Stimulated activated CD4-positive, alpha-beta T cell treated with anti-CD3 and anti-CD28 coated beads, TNF-alpha, amount 100 ng/mL, for 24 hours (primary cell): ENCODE measurements around the gene ASPRV1.

Experiments used
- DNase-seq, 3 experiments: peaks; one replicate each; pipeline ENCODE4 v3.0.0-alpha.2; 2020; ENCODE audit warnings: low read depth in 3 of 3

The ASPRV1 gene

DNA sequence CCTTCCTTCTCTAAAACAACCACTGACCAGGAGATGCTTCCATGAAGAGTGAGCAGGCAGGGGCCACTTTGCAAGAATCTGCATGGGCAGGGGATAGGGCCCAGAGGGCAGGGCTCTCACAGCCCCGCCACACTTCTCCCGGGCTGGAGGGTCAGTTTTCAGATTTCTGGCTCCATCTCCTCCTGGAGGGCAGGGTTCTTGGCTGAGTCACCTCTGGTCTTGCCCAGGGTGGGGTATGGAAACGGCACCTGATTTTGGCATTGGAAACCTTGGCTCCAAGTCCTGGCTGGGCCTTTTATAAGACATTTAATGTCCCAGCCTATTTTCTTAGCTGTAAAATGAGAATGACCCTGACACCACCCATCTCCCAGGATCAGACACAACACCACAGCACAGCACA, 27.6 kb upstream of the ASPRV1 start:
- DNase-seq: no peak

DNA sequence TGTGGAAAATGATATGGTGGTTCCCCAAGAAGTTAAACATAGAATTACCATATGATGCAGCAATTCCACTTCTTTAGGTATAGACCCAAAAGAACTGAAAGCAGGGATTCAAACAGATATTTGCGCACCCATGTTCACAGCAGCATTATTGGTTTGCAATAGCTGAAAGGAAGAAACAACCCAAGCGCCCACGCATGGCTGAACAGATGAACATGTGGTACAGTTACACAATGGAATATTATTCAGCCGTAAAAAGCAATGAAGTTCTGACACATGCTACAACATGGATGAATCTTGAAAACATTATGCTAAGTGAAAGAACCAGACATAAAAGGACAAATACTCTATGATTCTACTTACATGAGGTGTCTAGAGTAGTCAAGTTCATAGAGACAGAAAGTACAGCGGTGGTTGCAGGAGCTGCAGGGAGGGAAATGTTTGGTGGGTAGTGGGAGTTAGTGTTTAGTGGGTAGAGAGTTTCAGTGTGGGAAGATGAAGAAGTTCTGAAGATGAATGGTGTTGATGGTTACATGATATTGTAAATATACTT, 26.7 kb upstream of the ASPRV1 start:
- no peak for DNase-seq

DNA sequence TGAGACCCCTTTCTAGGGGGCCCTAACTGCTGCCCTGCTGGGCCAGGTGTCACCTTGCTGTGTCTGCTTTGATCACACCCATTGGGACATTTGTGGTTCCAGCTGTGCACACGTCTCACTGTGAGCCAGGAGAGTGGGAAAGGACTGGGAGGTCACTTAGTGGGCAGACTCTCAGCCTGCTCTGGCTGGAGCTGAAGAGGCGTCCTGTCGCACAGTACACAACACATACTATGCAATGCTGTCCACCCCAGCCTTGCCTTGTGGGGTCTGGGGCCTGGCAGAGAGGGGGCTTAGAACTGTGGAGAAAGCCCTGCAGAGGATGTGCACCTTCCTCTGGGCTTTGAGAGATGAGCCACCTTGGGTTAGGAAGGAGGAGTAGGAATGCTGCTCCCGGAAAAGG, 25.3 kb upstream of the ASPRV1 start:
- no peak for DNase-seq

DNA sequence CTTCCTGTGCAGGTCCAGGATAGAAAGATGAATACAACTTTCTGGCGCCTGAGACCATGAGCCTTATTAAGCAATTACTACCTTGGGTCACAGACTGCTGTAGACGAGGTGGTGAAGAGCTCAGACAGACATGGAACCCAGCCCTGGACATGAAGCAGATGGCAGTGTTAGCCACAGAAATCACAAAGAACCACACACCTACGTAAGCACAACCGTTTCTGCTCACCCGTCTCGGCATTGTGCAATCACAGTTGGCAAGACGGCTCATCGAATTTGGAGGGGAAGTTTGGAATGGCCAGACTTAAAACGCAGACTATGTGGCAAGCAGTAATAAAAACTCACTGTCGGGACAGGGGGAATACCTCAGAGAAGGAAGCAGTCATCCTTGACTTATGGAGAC, 24.3 kb upstream of the ASPRV1 start:
- no peak for DNase-seq

DNA sequence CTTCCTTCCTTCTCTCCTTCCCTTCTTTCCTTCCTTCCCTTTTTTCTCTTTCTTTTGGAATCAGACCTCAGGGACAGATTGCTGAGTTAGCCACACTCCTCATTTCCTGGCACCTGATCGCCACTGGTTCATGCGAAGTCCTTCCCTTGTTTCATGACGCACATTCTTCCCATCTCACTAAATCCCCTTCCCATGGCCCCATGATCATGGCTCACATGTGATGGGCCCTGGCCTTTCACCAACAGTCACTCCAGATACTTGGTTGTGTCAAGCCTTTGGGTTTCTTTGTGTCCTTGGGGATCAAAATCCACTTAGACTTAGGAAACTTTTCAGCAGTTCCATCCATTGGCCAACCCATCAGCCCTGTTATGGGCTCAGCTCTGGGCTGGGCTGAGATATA, 23.8 kb upstream of the ASPRV1 start:
- no peak for DNase-seq

DNA sequence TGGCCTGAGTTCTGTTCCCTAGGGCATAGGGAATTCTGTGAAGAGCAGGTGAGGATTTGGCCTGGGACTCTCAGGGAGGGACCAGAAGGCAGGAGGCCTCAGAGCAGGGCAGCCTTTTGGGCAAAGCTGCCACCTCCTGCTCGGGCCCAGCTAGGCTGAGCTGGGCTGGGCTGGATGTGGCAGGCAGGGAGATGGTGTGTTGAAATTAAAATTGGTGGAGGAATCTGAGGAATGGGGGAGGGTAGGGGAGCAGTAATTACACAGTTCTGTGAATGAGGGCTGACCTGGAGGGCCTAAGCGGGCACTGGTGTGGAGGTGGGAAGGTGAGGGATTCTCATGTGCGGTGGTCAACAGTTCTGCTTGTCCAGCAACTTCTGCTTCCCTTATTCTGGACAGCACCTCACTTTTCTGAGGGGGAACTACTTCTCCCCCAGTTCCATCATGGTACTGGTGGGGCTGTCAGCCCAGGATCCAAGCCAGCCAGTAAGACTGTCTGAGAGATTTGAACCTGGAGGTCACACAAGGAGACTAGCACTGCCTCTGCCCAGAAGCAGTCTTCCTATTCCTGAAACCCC, 22.0 kb upstream of the ASPRV1 start:
- DNase-seq: no peak

DNA sequence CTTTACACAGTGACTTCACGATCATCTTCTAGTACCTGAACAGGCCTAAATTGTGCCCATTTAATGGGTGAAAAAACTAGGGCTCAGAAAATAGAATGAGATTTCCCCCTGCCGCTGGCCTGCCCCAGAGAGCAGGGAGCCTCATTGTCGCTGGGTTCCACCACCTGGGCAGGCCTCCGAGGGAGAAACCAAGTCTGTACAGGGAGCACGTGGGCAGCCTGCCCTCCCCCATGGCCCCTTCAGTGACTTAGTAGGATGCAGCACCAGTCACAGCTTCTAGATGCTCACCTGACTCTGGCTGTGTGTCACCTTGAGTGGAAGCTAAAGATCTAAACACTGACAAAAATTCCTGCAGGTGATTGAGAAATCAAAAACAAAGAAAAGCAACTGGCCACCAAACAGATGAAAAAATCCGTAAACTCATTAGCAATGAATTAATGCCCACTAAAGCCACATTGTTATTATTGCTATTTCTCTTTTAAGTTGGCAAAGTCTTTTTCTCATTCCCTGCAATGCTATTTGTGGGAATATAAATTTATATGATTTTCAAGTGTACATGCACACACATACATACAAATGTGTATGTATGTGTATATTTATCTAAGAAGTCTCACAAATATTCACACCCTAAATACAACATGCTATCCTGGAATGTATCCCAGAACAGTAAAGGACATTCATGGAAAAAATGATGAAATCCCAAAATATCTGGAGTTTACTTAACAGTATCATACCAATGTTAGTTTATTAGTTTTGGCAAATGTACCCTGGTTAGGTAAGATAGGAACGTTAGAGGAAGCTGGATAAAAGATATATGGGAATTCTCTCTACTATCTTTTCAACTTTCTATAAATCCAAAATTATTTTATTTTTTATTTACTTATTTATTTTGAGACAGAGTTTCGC, 18.7 kb upstream of the ASPRV1 start:
- no peak for DNase-seq

DNA sequence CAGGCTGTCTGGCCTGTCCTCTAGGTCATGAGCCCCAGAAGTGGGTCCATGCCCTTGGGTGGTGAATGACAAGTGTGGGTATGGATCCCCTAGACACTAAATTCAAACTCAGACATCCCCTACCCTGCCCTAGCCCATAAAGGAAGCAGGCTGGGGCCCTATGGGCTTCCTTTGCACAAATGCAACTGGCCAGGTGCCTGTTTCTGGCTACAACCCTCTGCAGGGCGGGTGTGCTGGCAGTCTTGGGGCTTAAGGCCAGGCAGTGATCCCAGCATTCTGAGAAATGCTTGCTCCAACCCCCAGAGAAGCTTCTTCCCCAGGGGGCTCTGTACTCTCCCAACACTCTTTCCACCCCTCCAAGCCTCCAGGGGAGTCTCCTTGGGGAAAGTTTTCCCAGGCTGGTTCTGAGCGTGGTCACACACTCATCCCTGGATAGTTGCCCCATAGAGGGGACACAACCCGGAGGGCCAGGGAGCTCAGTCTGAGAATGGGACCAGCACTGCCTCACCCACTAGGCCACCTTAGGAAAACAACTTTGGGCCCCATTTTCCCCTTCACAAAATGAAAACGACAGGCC, 16.6 kb upstream of the ASPRV1 start:
- DNase-seq: no peak

DNA sequence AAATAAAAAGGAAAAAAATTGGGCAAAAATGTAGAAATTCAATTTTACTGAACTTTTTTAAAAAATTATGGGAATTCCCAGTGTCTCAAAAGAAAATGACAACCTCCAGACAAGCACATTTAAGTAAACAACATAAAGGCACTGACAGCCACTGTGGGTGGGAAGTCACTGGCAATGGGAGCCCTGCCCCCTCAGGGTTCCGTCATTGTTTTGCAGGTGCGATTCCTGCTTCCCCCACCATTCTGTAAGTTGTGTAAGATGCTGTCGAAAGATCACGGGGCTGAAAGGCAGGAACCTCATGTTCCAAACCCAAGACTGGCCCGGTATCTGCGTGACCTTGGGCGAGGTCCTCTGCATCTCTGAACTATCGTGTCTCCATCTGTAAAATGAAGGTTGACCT, 15.8 kb upstream of the ASPRV1 start:
- no peak for DNase-seq

DNA sequence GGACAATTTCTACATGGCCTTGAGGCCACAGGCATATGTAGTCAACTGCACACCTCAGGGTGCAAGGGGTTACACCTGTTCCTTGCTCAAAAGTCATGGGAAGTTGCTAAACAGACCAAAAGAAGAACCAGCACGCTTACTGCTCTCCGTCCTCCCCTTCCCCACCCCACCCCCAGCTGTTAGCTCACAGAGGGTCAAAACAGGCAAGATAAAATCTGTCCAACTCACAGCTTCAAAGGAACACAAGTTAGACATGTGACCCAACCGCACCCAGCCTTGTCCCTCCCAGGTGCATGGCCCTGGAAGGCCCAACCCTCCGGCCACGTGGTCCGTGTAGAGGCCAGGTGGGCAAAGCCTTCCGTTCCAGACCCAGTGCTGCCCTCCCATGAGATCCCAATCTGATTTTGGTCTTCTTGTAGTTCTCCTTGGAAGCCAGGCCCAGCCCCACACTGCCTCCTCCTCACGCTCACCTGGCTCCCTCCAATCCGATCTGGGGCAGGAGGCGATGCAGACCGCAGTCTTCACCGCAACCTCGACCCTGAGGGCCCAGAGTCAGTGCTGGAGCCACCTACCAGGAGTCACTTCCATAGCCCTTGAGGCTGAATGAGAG, 14.5 kb upstream of the ASPRV1 start:
- DNase-seq: no peak

DNA sequence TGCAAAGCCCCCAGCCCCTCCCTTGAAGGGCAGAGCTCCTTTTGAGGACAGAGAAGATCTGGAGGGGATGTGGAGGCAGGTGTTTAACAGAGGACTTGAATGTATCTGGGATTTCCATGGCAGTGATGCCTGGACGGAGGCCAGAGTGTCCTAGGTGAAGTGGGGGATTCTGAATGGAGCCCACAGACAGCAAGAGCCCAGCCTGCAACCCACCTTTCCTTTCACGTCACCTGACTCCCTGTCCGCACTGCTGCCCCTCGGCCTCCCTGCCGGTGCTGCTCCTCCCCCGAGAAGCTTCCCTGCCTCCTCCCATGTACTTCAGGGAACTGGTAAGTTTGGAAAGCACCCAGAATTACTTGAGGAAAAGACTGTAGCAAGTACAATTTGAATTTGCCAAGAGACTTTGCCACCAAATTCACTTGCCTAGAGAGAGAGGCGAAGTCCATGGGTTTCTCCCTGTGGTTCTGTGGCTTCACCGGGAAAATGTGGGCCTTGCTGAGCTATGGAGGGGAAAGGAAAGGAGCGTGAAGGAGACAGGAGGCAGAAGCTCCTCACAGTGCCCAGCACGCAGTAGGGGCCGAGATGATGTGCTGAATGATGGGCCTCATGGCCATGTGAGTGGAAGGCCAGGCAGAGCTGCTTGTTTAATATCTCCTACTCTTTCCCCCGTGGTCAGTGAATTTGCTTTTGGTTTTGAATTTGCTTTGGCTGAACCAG, 13.9 kb upstream of the ASPRV1 start:
- no peak for DNase-seq

DNA sequence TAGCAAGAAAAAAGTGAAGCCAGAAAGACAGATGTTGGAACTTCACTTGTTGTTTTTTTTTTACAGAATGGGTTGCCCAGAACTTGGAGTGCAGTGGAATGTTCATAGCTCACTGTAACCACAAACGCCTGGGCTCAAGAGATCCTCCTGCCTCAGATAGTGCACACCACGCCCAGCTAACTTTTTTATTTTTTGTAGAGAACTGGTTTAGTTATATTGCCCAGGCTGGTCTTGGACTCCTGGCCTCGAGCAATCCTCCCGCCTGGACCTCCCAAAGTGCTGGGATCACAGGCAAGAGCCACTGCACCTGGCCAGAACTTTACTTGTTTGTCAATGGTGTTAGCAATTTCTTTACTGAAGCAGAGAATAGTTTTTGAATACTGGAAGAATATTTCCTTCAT, 11.9 kb upstream of the ASPRV1 start:
- no peak for DNase-seq

DNA sequence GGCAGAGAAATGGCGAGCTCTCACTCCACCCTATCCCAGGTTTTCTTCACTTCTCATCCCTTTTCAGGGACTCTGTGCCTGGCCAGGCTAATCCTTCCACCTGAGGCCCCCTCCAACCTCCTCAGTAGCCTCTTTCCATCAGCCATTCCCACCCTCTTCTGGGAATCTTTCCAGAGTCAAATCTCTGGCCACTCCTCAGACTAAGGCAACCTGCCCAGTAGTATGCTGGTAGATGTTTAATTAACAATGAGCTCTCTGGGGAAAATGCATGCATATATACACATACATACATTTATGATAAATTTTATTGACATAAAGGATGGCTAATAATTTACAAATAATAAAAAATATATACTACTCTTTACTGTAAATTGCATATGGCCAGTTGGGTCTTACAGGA, 11.4 kb upstream of the ASPRV1 start:
- no peak for DNase-seq

DNA sequence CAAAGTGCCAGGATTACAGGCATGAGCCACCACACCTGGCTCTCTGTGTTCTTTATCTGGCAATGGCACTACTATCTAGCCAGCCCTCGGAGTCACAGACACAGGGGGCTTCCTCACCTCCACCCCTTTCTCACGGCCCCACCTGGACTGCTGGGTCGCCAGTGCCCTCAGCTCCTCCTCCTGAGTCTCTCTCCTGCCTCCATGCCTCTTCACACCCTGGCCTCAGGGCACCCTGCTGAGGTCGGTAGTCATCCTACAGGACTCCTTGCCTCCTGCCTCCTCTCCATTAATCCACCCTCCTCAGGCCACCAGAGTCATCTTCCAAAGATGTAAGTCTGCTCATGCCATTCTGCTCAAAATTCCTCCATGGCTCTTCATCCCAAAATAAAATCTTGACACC, 8.6 kb upstream of the ASPRV1 start:
- no peak for DNase-seq

DNA sequence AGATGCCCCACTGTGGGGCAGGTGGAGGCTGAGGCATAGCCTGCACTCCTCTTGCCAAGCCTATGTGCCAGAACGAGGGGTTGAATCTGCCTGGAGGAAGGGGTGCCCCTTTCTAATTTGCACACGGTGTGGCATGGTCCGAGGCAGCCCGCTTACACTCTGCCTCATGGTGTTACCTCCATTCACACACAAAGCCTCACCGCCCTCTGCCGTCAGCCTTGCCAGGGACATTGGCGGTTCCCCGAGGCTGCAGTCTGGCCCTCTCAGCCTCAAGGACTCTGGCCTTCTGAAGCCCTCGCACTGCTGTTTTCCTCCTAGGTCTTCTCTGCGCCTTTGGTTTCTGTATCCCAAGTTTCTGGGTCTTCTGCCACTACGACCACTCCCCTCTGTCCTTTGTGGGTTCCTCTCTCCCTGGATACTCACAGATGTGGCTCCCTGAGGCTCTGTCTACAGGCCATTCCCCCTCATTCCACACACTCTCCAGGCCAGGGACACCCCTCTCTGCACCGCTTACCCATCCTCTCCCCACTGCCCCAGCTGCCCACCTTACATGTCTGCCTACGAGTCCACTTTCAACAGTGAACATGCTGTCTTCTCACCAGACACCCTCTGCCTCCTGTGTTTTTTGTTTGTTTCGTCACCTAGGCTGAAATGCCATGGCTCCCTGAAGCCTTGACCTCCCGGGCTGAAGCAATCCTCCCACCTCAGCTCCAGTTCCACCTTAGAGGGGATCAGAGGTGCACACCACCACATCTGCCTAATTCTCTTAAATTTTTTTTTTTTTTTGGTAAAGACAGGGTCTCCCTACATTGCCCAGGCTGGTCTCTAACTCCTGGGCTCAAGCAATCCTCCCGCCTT, 7.9 kb upstream of the ASPRV1 start:
- no peak for DNase-seq

DNA sequence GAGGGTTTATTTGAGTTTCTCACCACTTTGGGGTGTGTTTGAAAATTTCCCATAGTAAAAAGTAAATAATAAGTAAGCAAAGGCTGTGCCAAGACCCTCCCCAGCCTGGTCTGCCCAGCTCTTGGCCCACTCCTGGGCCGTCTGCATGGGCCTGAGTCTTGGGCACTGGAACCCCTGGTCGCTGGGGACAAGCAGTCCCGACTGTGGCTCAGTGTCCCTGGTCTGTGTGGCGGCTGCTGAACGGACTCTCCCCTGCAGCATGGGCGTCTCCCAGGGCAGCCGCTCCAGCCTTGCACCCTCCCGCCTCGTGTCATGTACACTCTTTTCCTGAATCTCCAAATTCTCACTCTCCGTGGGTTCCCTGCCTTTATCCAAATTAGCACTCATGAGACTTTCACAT, 7.2 kb upstream of the ASPRV1 start:
- no peak for DNase-seq

DNA sequence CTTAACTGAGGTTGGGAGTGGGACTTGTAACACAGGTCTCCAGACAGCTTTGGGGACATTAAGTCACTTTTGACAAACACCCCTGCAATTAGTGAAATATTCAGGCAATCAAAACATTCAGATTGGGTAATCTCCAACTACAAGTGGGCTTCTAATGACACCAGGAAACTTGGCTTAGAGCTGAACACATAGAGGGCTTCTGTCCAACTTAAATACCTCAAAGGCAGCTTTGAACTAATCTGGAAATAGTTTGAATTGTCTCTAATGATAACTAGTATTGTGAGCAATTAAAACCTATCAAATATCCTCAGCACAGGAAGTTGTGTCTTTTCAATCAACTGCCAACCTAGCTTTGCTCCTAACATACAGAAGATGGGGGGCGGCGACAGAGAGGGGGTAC, 5.1 kb upstream of the ASPRV1 start:
- no peak for DNase-seq

DNA sequence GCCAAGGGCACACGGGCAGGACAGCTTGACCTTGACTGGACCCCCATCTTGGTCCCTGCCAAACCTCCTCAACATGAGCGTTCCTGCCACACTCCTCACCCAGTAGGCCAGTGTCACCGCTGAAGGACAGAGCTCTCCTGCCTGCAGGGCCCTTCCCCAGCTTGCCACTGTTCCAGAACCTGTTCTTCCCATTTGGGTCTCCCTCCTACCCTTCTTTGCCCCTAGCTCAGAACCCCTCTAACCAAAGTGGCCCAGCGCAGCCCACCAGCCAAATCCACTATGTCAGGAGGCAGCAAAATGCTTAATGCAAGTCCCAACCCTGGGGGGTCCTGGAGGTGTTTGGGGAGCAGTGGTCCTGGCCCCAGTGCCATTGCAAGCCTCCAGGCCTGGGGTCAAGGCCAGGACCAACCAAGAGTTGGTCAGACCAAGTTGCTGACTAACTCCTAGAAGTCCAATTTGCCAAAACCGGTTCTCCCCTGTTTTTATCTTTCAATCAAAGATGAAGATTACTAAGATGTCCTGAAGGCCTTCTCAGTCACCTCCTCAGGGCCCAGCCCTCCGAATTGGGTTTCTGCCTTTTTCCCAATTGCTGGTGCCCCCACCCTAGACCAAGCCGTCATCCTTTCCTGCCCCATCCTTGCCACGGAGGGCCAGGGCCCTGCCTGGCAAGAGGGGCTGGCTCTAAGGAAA, 4.5 kb upstream of the ASPRV1 start:
- DNase-seq: no peak

DNA sequence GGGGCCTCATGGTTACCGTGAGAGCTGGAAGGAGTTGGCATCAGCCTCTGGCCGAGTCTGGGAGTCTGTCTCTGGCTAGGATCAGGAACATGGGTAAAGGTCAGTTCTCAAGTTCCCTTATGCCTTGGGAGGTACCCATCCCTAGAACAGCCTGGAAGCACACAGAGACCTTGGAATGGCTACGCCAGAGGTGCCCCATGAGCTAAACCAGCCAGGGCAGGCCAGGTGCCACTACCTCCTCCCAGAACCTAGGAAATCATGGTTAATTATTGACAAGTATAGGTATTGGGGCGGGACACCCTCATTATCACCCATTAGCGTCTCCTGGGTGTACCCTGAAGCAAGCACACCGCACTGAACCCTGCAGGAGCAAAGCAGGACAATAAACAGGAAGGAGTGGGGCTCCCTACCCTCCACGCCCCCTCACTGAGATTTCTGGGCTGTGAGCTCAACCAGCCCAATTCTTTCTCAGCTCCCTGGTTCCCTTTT, 3.0 kb upstream of the ASPRV1 start:
- DNase-seq: no peak
